H9 (cell line): ENCODE data around the gene LUZP4. TPM values are rescaled to one million over a fixed set of nuclear protein-coding genes. Genes with fewer than 3 reads are reported as not detected.

Experiments used
- DNase-seq: peaks from one replicate; pipeline ENCODE4 v3.0.0-alpha.2; 2017
- H2AFZ ChIP-seq: one replicate; pipeline ENCODE4 v1.6.1; 2013; ENCODE audit warnings: mild to moderate bottlenecking, low read length, control low read depth, moderate library complexity
- H2AK5ac ChIP-seq: 2 replicates; pipeline ENCODE4 v1.6.1; 2013; ENCODE audit warnings: low read length, control low read depth, mixed read lengths; ENCODE audit not compliant: insufficient read length
- H2BK120ac ChIP-seq: one replicate; pipeline ENCODE4 v1.6.1; 2013; ENCODE audit warnings: low read depth, mild to moderate bottlenecking, low read length, control low read depth, inconsistent platforms; ENCODE audit not compliant: poor library complexity, severe bottlenecking
- H2BK12ac ChIP-seq: 2 replicates; pipeline ENCODE4 v1.6.1; 2013; ENCODE audit warnings: low read length, control low read depth, mixed read lengths, low read depth; ENCODE audit not compliant: insufficient read length
- H2BK15ac ChIP-seq: 2 replicates; pipeline ENCODE4 v1.6.1; 2013; ENCODE audit warnings: low read depth, low read length, control low read depth
- H2BK20ac ChIP-seq: one replicate; pipeline ENCODE4 v1.6.1; 2013; ENCODE audit warnings: low read depth, mild to moderate bottlenecking, low read length, control low read depth, inconsistent platforms; ENCODE audit not compliant: poor library complexity, severe bottlenecking
- H2BK5ac ChIP-seq: 2 replicates; pipeline ENCODE4 v1.6.1; 2013; ENCODE audit warnings: low read length, control low read depth, mixed read lengths; ENCODE audit not compliant: insufficient read length
- H3K14ac ChIP-seq: 2 replicates; pipeline ENCODE4 v1.6.1; 2013; ENCODE audit warnings: low read length, control low read depth; ENCODE audit not compliant: insufficient read depth
- H3K18ac ChIP-seq: 2 replicates; pipeline ENCODE4 v1.6.1; 2013; ENCODE audit warnings: low read depth, mild to moderate bottlenecking, mixed read lengths, low read length, control low read depth; ENCODE audit not compliant: insufficient read length
- H3K23ac ChIP-seq: 2 replicates; pipeline ENCODE4 v1.6.1; 2013; ENCODE audit warnings: low read length, control low read depth, mixed read lengths, low read depth; ENCODE audit not compliant: insufficient read length
- H3K23me2 ChIP-seq: 2 replicates; pipeline ENCODE4 v1.6.1; 2013; ENCODE audit warnings: low read depth, mild to moderate bottlenecking, mixed read lengths, low read length, control low read depth; ENCODE audit not compliant: insufficient read length, poor library complexity, severe bottlenecking
- H3K27ac ChIP-seq: 2 replicates; pipeline ENCODE4 v1.5.1; 2013; ENCODE audit warnings: low read length, control low read depth, mixed read lengths, low read depth; ENCODE audit not compliant: insufficient read length
- H3K27me3 ChIP-seq: 2 replicates; pipeline ENCODE4 v1.6.1; 2013; ENCODE audit warnings: low read length, control low read depth, inconsistent platforms; ENCODE audit not compliant: insufficient read depth
- H3K4ac ChIP-seq: 2 replicates; pipeline ENCODE4 v1.6.1; 2013; ENCODE audit warnings: low read depth, mild to moderate bottlenecking, control low read depth, inconsistent platforms, low read length, moderate library complexity
- H3K4me1 ChIP-seq: 2 replicates; pipeline ENCODE4 v1.6.1; 2013; ENCODE audit warnings: low read length, control low read depth, inconsistent platforms; ENCODE audit not compliant: insufficient read depth
- H3K4me2 ChIP-seq: 2 replicates; pipeline ENCODE4 v1.6.1; 2013; ENCODE audit warnings: low read length, control low read depth, mixed read lengths; ENCODE audit not compliant: insufficient read length, insufficient read depth
- H3K56ac ChIP-seq: 2 replicates; pipeline ENCODE4 v1.6.1; 2013; ENCODE audit warnings: low read depth, mild to moderate bottlenecking, mixed read lengths, low read length, control low read depth; ENCODE audit not compliant: insufficient read length
- H3K79me1 ChIP-seq: 2 replicates; pipeline ENCODE4 v1.6.1; 2013; ENCODE audit warnings: low read depth, mild to moderate bottlenecking, moderate library complexity, low read length, control low read depth, inconsistent platforms; ENCODE audit not compliant: insufficient read depth, poor library complexity, severe bottlenecking
- H3K79me2 ChIP-seq: 2 replicates; pipeline ENCODE4 v1.6.1; 2013; ENCODE audit warnings: low read length, control low read depth, inconsistent platforms; ENCODE audit not compliant: insufficient read depth
- H3K9ac ChIP-seq: 2 replicates; pipeline ENCODE4 v1.6.1; 2013; ENCODE audit warnings: low read length, control low read depth, mixed read lengths; ENCODE audit not compliant: insufficient read length; ENCODE audit errors: extremely low read depth
- H3K9me3 ChIP-seq: one replicate; pipeline ENCODE4 v1.6.1; 2013; ENCODE audit warnings: low read depth, low read length, inconsistent platforms; ENCODE audit not compliant: control insufficient read depth
- H3T11ph ChIP-seq: one replicate; pipeline ENCODE4 v1.6.1; 2013; ENCODE audit warnings: mild to moderate bottlenecking, low read length, control low read depth, inconsistent platforms
- H4K20me1 ChIP-seq: one replicate; pipeline ENCODE4 v1.6.1; 2013; ENCODE audit not compliant: control insufficient read depth, insufficient read length, insufficient read depth
- H4K5ac ChIP-seq: 2 replicates; pipeline ENCODE4 v1.6.1; 2013; ENCODE audit warnings: low read depth, mild to moderate bottlenecking, mixed read lengths, low read length, control low read depth; ENCODE audit not compliant: insufficient read length
- H4K8ac ChIP-seq: replicated peaks from 2 replicates; pipeline ENCODE4 v1.6.1; 2013; ENCODE audit warnings: low read length, control low read depth, mixed read lengths, low read depth; ENCODE audit not compliant: insufficient read length
- H4K91ac ChIP-seq: 2 replicates; pipeline ENCODE4 v1.6.1; 2013; ENCODE audit warnings: low read depth, mild to moderate bottlenecking, moderate library complexity, mixed read lengths, low read length, control low read depth; ENCODE audit not compliant: insufficient read length
- H3K27ac Mint-ChIP-seq, 3 experiments: 2 replicates in 2 of 3; 3 replicates in 1 of 3; pipeline ENCODE4 v1.8.0; 2020 to 2021; ENCODE audit warnings: mixed read lengths in 3 of 3, mild to moderate bottlenecking in 1 of 3, moderate library complexity in 1 of 3
- H3K27me3 Mint-ChIP-seq: 2 replicates; pipeline ENCODE4 v1.8.0; 2021; ENCODE audit warnings: low read depth, mild to moderate bottlenecking, moderate library complexity, mixed read lengths
- H3K36me3 Mint-ChIP-seq, 3 experiments: 2 replicates in 2 of 3; 3 replicates in 1 of 3; pipeline ENCODE4 v1.8.0; 2020 to 2021; ENCODE audit warnings: low read depth in 3 of 3, mixed read lengths in 3 of 3; ENCODE audit not compliant: insufficient read depth in 1 of 3
- H3K4me1 Mint-ChIP-seq, 2 experiments: 2 replicates each; pipeline ENCODE4 v1.8.0; 2020; ENCODE audit warnings: mixed read lengths in 2 of 2
- H3K4me3 Mint-ChIP-seq, 2 experiments: 2 replicates in 1 of 2; 3 replicates in 1 of 2; pipeline ENCODE4 v1.8.0; 2020 to 2021; ENCODE audit warnings: mild to moderate bottlenecking in 2 of 2, mixed read lengths in 2 of 2, moderate library complexity in 1 of 2
- H3K9me3 Mint-ChIP-seq, 2 experiments: 2 replicates in 1 of 2; 3 replicates in 1 of 2; pipeline ENCODE4 v1.8.0; 2020; ENCODE audit warnings: mild to moderate bottlenecking in 2 of 2, mixed read lengths in 2 of 2, moderate library complexity in 1 of 2
- CTCF ChIP-seq: fragments of 200-600 bp; sonication (generic); conservative IDR thresholded peaks from 3 replicates; pipeline ENCODE4 v1.8.0; 2021; ENCODE audit warnings: antibody characterized with exemption, mild to moderate bottlenecking
- WGBS: extraction: QIAGEN DNeasy Blood & Tissue Kit; methylation state at CpG from one replicate; pipeline ENCODE4 v1.1.7; 2013; ENCODE audit warnings: missing lambda C conversion rate, low lambda C conversion rate, mixed read lengths; ENCODE audit not compliant: insufficient read length; ENCODE audit errors: extremely low coverage; 5-methylcytosine and 5-hydroxymethylcytosine counted together
- total RNA-seq: library from RNA; stranded (reverse); gene quantifications from 2 replicates; pipeline ENCODE4 v1.2.1, GENCODE V29; 2021

The LUZP4 gene
- total RNA-seq, 1 experiment from 2014 or later = not detected

GRCh38 chrX:115339441-115340025, 50.0 kb downstream of the LUZP4 start:
- H3K4me3 Mint-ChIP-seq = no peak overlapping the region
- H2AFZ ChIP-seq = no peak overlapping the region

More at GRCh38 chrX:115339441-115340025, 50.0 kb downstream of the LUZP4 start:
- Histone ChIP-seq H3K18ac (no peak overlapping the region), H3K23me2 (no peaks in the 10 kb centered on the region), H3K9me3 (no peaks in the 10 kb centered on the region), H3K4me1 (no peaks in the 10 kb centered on the region), H2AK5ac (no peak overlapping the region), H3K79me2 (no peaks in the 10 kb centered on the region), H4K20me1 (no peaks in the 10 kb centered on the region), H4K91ac (no peak overlapping the region), H3K27me3 (no peaks in the 10 kb centered on the region), H3K23ac (no peak overlapping the region), H3K27ac (no peak overlapping the region), H3K14ac (no peak overlapping the region), H3K9ac (no peak overlapping the region), H2BK20ac (no peak overlapping the region), H3T11ph (no peak overlapping the region), H4K8ac (no peak overlapping the region), H2BK5ac (no peak overlapping the region), H4K5ac (no peak overlapping the region), H3K4me2 (no peak overlapping the region), H3K79me1 (no peaks in the 10 kb centered on the region), H2BK15ac (no peak overlapping the region), H2BK120ac (no peak overlapping the region), H3K4ac (no peak overlapping the region), H2BK12ac (no peak overlapping the region), H3K56ac (no peak overlapping the region)
- peaks cover 3% of the 10 kb centered on the region; the same call in 1 of the 2 replicates for H3K27me3 Mint-ChIP-seq
- TF ChIP-seq CTCF = no peak
- no CpG with 5 or more reads among the region's 3 CpGs for WGBS
- no peak overlapping the region for H3K27ac Mint-ChIP-seq
- H3K4me1 Mint-ChIP-seq = peaks cover 16 to 19% of the 10 kb centered on the region in 2 experiments
- no peak for DNase-seq
- H3K9me3 Mint-ChIP-seq = no peaks in the 10 kb centered on the region
- H3K36me3 Mint-ChIP-seq = no peaks in the 10 kb centered on the region
